Spleen (tissue), 13 donors: Measurements from ENCODE around the gene ANO7. TPM values are rescaled to one million over a fixed set of nuclear protein-coding genes. Genes with fewer than 3 reads are reported as not detected.

Experiments used
- DNase-seq: peaks from one replicate; pipeline ENCODE4 v3.0.0-alpha.2; 2020
- H3K27ac ChIP-seq, 8 donors: fragments of 200-600 bp; sonication (generic) in 7 of 8; 1 replicate in 4 of 8; 2 replicates in 4 of 8; pipeline versions ENCODE4 v1.5.0 to v1.8.0; 2016 to 2021; ENCODE audit warnings: inconsistent platforms in 4 of 8, mild to moderate bottlenecking in 4 of 8, moderate library complexity in 1 of 8
- H3K27me3 ChIP-seq, 7 donors: fragments of 200-600 bp; sonication (generic) in 6 of 7; replicated peaks in 1 of 7; 1 replicate in 4 of 7; 2 replicates in 3 of 7; pipeline versions ENCODE4 v1.5.0 to v1.8.0; 2016 to 2021; ENCODE audit warnings: inconsistent platforms in 3 of 7, mild to moderate bottlenecking in 1 of 7
- H3K36me3 ChIP-seq, 6 donors: fragments of 200-600 bp; sonication (generic) in 5 of 6; 1 replicate in 4 of 6; 2 replicates in 2 of 6; pipeline versions ENCODE4 v1.5.0 to v1.8.0; 2016 to 2021; ENCODE audit warnings: inconsistent platforms in 2 of 6
- H3K4me1 ChIP-seq, 6 donors: fragments of 200-600 bp; sonication (generic) in 5 of 6; 1 replicate in 3 of 6; 2 replicates in 3 of 6; pipeline versions ENCODE4 v1.5.0 to v1.8.0; 2016 to 2021; ENCODE audit warnings: inconsistent platforms in 3 of 6
- H3K4me3 ChIP-seq, 8 donors: fragments of 200-600 bp; sonication (generic) in 7 of 8; 1 replicate in 4 of 8; 2 replicates in 4 of 8; pipeline versions ENCODE4 v1.5.0 to v1.8.0; 2016 to 2021; ENCODE audit warnings: inconsistent platforms in 4 of 8, mild to moderate bottlenecking in 4 of 8, moderate library complexity in 2 of 8
- H3K9me3 ChIP-seq, 8 donors: fragments of 200-600 bp; sonication (generic) in 7 of 8; 1 replicate in 4 of 8; 2 replicates in 4 of 8; pipeline versions ENCODE4 v1.5.0 to v1.8.0; 2016 to 2021; ENCODE audit warnings: inconsistent platforms in 4 of 8
- POLR2A ChIP-seq, 3 donors: fragments of 450-650 bp; IDR thresholded peaks; one replicate each; pipeline ENCODE4 v1.5.1; 2017; ENCODE audit warnings: antibody characterized with exemption in 3 of 3, mild to moderate bottlenecking in 1 of 3
- POLR2AphosphoS5 ChIP-seq, 3 donors: sonication (generic); formaldehyde crosslinking; IDR thresholded peaks; one replicate each; pipeline ENCODE4 v1.5.1; 2017; ENCODE audit warnings: antibody characterized with exemption in 3 of 3
- WGBS, 5 donors: extraction: QIAGEN DNeasy Blood & Tissue Kit in 3 of 5; methylation state at CpG; one replicate each; pipeline versions ENCODE4 v1.1.5 to v1.1.7; 2013 to 2018; 5-methylcytosine and 5-hydroxymethylcytosine counted together
- intact Hi-C: fragments of 100-400 bp; cut with DNase I; formaldehyde crosslinking; loops from one replicate; pipeline ENCODE4 v1.15.0; 2023; ENCODE audit warnings: low total_unique reads
- long read RNA-seq, 2 donors: transcript quantifications; one replicate each; lab custom pipeline, GENCODE V29; 2026
- polyA plus RNA-seq, 3 donors: library from polyadenylated mRNA; stranded (reverse); fragments of 200-250 nt; gene quantifications; one replicate each; pipeline ENCODE4 v1.2.1, GENCODE V29; 2013
- total RNA-seq, 7 donors: library from RNA; depleted of rRNA in 3 of 7; stranded (reverse); fragments of >200 nt in 3 of 7; fragmentation: NEBNext Ultra II Directional in 4 of 7; extraction: Animal tissue kit (Norgen Biotek cat#: 25700) in 4 of 7; gene quantifications; one replicate each; pipeline versions ENCODE4 v1.1.0 to v1.2.1, GENCODE V29; 2016 to 2021
- TF ChIP-seq, protein P1 (sequence below), 11 experiments: fragments of 200-600 bp in 7 of 11; fragments of 450-650 bp in 4 of 11; sonication (generic) in 4 of 11; IDR thresholded peaks in 8 of 11; conservative IDR thresholded peaks in 3 of 11; 1 replicate in 7 of 11; 2 replicates in 4 of 11; pipeline versions ENCODE4 v1.4.0 to v1.8.0; 2016 to 2021; ENCODE audit warnings: antibody characterized with exemption in 11 of 11, inconsistent platforms in 4 of 11, mild to moderate bottlenecking in 1 of 11
- donor health status: healthy with polysubstance abuse.
- donor health status: DM: no; HTN: no; CAD: no; lungs with moderate emphysema.
- donor health status: DM: no; HTN: no; CAD: no.
- donor health status: Bipolar disorder and iron deficiency.
- donor health status: healthy.
- donor health status: DM: no; HTN: no; CAD: no.
- donor health status: DM: yes; HTN: yes; CAD: no.

Gene ANO7, protein sequence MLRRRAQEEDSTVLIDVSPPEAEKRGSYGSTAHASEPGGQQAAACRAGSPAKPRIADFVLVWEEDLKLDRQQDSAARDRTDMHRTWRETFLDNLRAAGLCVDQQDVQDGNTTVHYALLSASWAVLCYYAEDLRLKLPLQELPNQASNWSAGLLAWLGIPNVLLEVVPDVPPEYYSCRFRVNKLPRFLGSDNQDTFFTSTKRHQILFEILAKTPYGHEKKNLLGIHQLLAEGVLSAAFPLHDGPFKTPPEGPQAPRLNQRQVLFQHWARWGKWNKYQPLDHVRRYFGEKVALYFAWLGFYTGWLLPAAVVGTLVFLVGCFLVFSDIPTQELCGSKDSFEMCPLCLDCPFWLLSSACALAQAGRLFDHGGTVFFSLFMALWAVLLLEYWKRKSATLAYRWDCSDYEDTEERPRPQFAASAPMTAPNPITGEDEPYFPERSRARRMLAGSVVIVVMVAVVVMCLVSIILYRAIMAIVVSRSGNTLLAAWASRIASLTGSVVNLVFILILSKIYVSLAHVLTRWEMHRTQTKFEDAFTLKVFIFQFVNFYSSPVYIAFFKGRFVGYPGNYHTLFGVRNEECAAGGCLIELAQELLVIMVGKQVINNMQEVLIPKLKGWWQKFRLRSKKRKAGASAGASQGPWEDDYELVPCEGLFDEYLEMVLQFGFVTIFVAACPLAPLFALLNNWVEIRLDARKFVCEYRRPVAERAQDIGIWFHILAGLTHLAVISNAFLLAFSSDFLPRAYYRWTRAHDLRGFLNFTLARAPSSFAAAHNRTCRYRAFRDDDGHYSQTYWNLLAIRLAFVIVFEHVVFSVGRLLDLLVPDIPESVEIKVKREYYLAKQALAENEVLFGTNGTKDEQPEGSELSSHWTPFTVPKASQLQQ
- total RNA-seq = 1 to 10 TPM; 1.5 to 3.5 (median 3.0) TPM
- polyA plus RNA-seq = 1 to 10 TPM in 1 of 3 donors, under 1 TPM in 2; 0.46 to 1.3 (median 0.56) TPM
- long read RNA-seq, donor 1, partial matches to known transcripts = 0 of 1 reads
- long read RNA-seq, donor 1, other reads (novel, unspliced or antisense) = 0 of 1 reads
- long read RNA-seq, donor 2 = 0 reads

DNA sequence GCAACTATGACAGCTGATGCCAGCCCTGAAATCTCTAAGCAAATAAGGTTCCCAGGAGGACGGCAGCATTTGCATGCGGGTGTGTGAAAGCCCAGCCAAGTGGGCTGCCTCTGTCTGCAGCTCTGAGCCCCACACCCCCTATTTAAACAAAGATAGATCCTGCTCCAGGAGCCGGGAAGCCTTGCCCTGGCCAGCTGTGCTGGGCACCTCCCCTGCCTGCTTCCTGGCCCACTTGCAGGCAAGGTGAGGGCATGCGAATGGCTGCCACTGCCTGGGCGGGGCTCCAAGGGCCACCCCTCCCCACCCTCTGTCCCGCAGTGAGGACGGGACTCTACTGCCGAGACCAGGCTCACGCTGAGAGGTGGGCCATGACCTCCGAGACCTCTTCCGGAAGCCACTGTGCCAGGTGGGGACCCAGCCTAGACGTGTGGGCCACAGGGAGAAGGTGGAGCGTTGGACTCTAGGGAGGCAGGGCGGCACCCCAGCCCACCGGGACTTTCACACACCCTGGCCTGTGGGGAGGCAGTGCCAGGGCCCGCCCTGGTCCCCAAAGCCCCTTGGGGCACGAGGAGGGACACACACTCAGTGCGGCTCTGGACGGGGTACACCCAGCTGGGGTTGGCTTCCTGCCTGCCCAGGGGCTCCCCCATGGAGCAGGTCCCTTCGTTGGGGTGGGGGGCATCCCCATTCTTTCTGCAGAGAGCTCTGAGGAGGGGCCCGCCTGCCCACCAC is at the start of gene ANO7:
Gene ANO7 (plus strand): TSS at position 317 of the 732 bp plus-strand sequence. CDS start 1,387 bp downstream, outside the sequence.
- Histone ChIP-seq H3K4me1 (peaks cover 0 to 12% (median 7%) of the 10 kb centered on the region in 6 donors), H3K27ac (no peak within 1 kb of the TSS), H3K4me3 (peak within 1 kb of the TSS in 1 of 8 donors; percentile 37), H3K27me3 (peaks cover 0 to 17% (median 0%) of the 10 kb centered on the region in 7 donors), H3K9me3 (no peaks in the 10 kb centered on the region), H3K36me3 (peaks cover 0 to 12% (median 3%) of the 10 kb centered on the region in 6 donors)
- 72 to 87% (median 75%) methylated on average over 5 to 21 of the region's 21 CpGs for WGBS, 5 donors
- no peak for TF ChIP-seq POLR2A (IDR thresholded peaks at IDR 0.05)
- TF ChIP-seq POLR2AphosphoS5 (IDR thresholded peaks at IDR 0.05) = no peak
- TF ChIP-seq, protein P1, sequence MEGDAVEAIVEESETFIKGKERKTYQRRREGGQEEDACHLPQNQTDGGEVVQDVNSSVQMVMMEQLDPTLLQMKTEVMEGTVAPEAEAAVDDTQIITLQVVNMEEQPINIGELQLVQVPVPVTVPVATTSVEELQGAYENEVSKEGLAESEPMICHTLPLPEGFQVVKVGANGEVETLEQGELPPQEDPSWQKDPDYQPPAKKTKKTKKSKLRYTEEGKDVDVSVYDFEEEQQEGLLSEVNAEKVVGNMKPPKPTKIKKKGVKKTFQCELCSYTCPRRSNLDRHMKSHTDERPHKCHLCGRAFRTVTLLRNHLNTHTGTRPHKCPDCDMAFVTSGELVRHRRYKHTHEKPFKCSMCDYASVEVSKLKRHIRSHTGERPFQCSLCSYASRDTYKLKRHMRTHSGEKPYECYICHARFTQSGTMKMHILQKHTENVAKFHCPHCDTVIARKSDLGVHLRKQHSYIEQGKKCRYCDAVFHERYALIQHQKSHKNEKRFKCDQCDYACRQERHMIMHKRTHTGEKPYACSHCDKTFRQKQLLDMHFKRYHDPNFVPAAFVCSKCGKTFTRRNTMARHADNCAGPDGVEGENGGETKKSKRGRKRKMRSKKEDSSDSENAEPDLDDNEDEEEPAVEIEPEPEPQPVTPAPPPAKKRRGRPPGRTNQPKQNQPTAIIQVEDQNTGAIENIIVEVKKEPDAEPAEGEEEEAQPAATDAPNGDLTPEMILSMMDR (IDR thresholded peaks at IDR 0.05 in 8 of 11, conservative IDR thresholded peaks at IDR 0.05 in 3 of 11) = no peak
- intact Hi-C loops = no loop called here
- DNase-seq = no peak

DNA sequence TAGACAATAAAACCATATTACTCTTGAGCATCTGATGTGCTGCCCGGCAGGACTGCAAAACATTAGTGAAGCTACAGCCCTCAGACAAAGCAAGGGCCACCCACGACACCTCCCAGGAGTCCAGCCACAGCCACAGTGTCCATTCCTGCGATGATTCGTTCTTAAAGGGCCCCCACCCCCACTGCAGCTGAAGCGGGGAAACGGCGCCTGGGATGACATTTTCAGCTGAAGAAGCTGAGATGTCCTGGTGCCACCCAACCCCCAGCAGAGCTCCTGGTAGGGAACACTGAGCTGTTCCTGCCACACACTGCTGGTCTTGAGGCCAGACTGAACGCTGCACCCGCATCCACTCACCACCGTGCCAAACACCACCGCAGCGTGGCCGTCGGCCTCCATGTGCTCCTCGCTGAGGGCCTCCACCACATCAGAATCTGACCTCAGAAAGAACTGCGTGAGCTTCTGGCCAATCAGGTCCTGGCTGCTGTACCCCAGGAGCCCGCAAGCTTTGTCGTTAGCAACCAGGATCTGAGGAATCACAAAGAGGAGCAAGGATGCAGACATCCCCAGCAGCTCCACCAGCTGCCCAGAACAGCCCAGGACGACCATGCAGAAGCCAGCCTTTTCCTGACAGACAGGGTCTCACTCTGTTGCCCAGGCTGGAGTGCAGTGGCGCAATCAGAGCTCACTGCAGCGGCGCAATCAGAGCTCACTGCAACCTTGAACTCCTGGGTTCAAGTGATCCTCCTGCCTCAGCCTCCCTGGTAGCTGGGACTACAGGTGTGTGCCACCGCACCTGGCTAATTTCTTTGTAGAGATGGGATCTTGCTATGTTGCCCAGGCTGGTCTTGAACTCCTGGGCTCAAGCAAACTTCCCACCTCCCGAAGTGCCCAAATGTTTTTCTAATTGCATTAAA is 48.7 kb upstream of the ANO7 start:
- Histone ChIP-seq H3K4me3 (no peak overlapping the region), H3K4me1 (no peaks in the 10 kb centered on the region), H3K9me3 (no peaks in the 10 kb centered on the region), H3K36me3 (peaks cover 0 to 68% (median 13%) of the 10 kb centered on the region in 6 donors), H3K27me3 (no peaks in the 10 kb centered on the region), H3K27ac (no peak overlapping the region)
- 95 to 96% (median 95%) methylated on average over 14 to 24 of the region's 24 CpGs for WGBS, 5 donors
- TF ChIP-seq POLR2A (IDR thresholded peaks at IDR 0.05) = no peak
- no peak for TF ChIP-seq POLR2AphosphoS5 (IDR thresholded peaks at IDR 0.05)
- TF ChIP-seq, protein P1 (IDR thresholded peaks at IDR 0.05 in 8 of 11, conservative IDR thresholded peaks at IDR 0.05 in 3 of 11) = no peak
- peak; percentile 67 for DNase-seq
- intact Hi-C loops = no loop called here

DNA sequence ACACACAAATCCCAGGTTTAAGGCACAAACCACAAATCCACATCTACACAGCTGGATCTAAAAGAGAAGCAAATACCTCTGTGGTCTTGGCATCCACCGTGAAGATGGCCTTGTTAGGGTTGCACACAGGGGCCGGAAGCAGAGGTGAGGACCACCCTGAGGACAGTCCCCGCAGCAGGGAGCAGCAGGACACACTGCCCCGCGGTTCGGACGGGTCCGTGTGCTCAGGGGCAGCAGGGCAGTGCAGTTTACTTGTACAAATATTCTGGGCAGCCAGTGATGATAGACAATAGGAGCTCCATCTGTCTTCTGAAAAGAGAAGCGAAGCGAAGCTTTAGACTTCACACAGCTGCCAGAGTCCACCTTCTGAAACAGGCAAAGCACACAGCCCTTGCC is 48.0 kb upstream of the ANO7 start:
- 95 to 99% (median 97%) methylated on average over 10 of the region's 10 CpGs for WGBS, 5 donors
- intact Hi-C loops = no loop called here
- TF ChIP-seq, protein P1 (IDR thresholded peaks at IDR 0.05 in 8 of 11, conservative IDR thresholded peaks at IDR 0.05 in 3 of 11) = no peak
- no peak for TF ChIP-seq POLR2AphosphoS5 (IDR thresholded peaks at IDR 0.05)
- no peak for TF ChIP-seq POLR2A (IDR thresholded peaks at IDR 0.05)
- no peak overlapping the region for H3K27ac ChIP-seq
- DNase-seq = peak; percentile 29
- no peaks in the 10 kb centered on the region for H3K4me1 ChIP-seq
- H3K9me3 ChIP-seq = no peaks in the 10 kb centered on the region
- H3K27me3 ChIP-seq = no peaks in the 10 kb centered on the region
- no peak overlapping the region for H3K4me3 ChIP-seq
- H3K36me3 ChIP-seq = peaks cover 0 to 64% (median 13%) of the 10 kb centered on the region in 6 donors
